Prostate gland (tissue), 2 donors: ENCODE measurements around the gene METTL13. TPM values are rescaled to one million over a fixed set of nuclear protein-coding genes. Genes with fewer than 3 reads are reported as not detected.

Experiments used
- DNase-seq: peaks from one replicate; pipeline ENCODE4 v3.0.0-alpha.2; 2019; ENCODE audit warnings: low spot score
- H3K27ac ChIP-seq, 2 donors: fragments of 200-600 bp; sonication (generic); 2 replicates each; pipeline ENCODE4 v1.5.1; 2017 to 2019
- H3K27me3 ChIP-seq: fragments of 200-600 bp; sonication (generic); replicated peaks from 2 replicates; pipeline ENCODE4 v1.5.1; 2019; ENCODE audit not compliant: insufficient read depth
- H3K36me3 ChIP-seq, 2 donors: fragments of 200-600 bp; sonication (generic); 1 replicate in 1 of 2; 2 replicates in 1 of 2; pipeline versions ENCODE4 v1.5.1 to v1.8.1; 2017 to 2019
- H3K4me1 ChIP-seq: fragments of 200-600 bp; sonication (generic); replicated peaks from 2 replicates; pipeline ENCODE4 v1.5.1; 2019
- H3K4me3 ChIP-seq, 2 donors: fragments of 200-600 bp; sonication (generic); 2 replicates each; pipeline ENCODE4 v1.5.1; 2017 to 2019
- H3K9me3 ChIP-seq: fragments of 200-600 bp; sonication (generic); 2 replicates; pipeline ENCODE4 v1.5.1; 2017
- CTCF ChIP-seq, 4 experiments: fragments of 200-600 bp in 2 of 4; fragments of 450-650 bp in 2 of 4; sonication (generic) in 2 of 4; IDR thresholded peaks; 1 replicate in 3 of 4; 2 replicates in 1 of 4; pipeline ENCODE4 v1.5.1; 2016 to 2019; ENCODE audit warnings: antibody characterized with exemption in 4 of 4, mild to moderate bottlenecking in 2 of 4, moderate library complexity in 2 of 4
- POLR2A ChIP-seq: fragments of 450-650 bp; IDR thresholded peaks from one replicate; pipeline ENCODE4 v1.6.1; 2016; ENCODE audit warnings: antibody characterized with exemption, mild to moderate bottlenecking
- POLR2AphosphoS5 ChIP-seq: sonication (generic); formaldehyde crosslinking; IDR thresholded peaks from one replicate; pipeline ENCODE4 v1.6.1; 2017; ENCODE audit warnings: antibody characterized with exemption
- whole genome bisulfite sequencing: methylation state at CpG from one replicate; pipeline ENCODE4 v1.1.5; 2018; 5-methylcytosine and 5-hydroxymethylcytosine counted together
- intact Hi-C: fragments of 100-400 bp; cut with DNase I; formaldehyde crosslinking; loops from one replicate; pipeline ENCODE4 v1.14.2; 2022
- total RNA-seq, 2 donors: library from RNA; depleted of rRNA; stranded (reverse); fragments of >200 nt; gene quantifications; one replicate each; pipeline ENCODE4 v1.1.0, GENCODE V29; 2016

The METTL13 gene
- total RNA-seq, 2 donors from 2014 or later, result 25.5 to 49.8 TPM

GRCh38 chr1:171744986-171745385 is 36.5 kb upstream of the METTL13 start:
- DNase-seq, result no peak
- H3K9me3 ChIP-seq, result no peaks in the 10 kb centered on the region
- intact Hi-C loops, result no loop called here
- no peak overlapping the region for H3K4me3 ChIP-seq
- H3K27me3 ChIP-seq, result no peaks in the 10 kb centered on the region
- H3K36me3 ChIP-seq, result no peaks in the 10 kb centered on the region
- 98% methylated on average over 8 of the region's 8 CpGs for WGBS
- H3K27ac ChIP-seq, result no peak overlapping the region
- no peaks in the 10 kb centered on the region for H3K4me1 ChIP-seq
- no peak for TF ChIP-seq POLR2A
- no peak for TF ChIP-seq CTCF (IDR thresholded peaks at IDR 0.05)
- TF ChIP-seq POLR2AphosphoS5, result no peak

- DNase-seq, result no peak
- WGBS, result 65% methylated on average over 3 of the region's 3 CpGs
- no peak overlapping the region for H3K4me3 ChIP-seq
- H3K36me3 ChIP-seq, result no peaks in the 10 kb centered on the region
- no peaks in the 10 kb centered on the region for H3K9me3 ChIP-seq
- TF ChIP-seq POLR2A, result no peak
- no peak for TF ChIP-seq POLR2AphosphoS5
- no peak overlapping the region for H3K27ac ChIP-seq
- no peaks in the 10 kb centered on the region for H3K27me3 ChIP-seq
- intact Hi-C loops, result no loop called here
- no peaks in the 10 kb centered on the region for H3K4me1 ChIP-seq
Measured at GRCh38 chr1:171748651-171749050, 32.8 kb upstream of the METTL13 start.

GRCh38 chr1:171751221-171751620 is 30.2 kb upstream of the METTL13 start:
- Histone ChIP-seq H3K4me1 (no peaks in the 10 kb centered on the region), H3K36me3 (no peaks in the 10 kb centered on the region), H3K4me3 (no peak overlapping the region), H3K27me3 (no peaks in the 10 kb centered on the region), H3K27ac (no peak overlapping the region), H3K9me3 (no peaks in the 10 kb centered on the region)
- 98% methylated on average over 6 of the region's 6 CpGs for WGBS
- no peak for TF ChIP-seq POLR2A
- no peak for TF ChIP-seq POLR2AphosphoS5
- TF ChIP-seq CTCF (IDR thresholded peaks at IDR 0.05), result no peak
- intact Hi-C loops, result no loop called here
- DNase-seq, result no peak

GRCh38 chr1:171753182-171753581 is 28.3 kb upstream of the METTL13 start:
- TF ChIP-seq CTCF (IDR thresholded peaks at IDR 0.05) (no peak), POLR2AphosphoS5 (no peak), POLR2A (no peak)
- no peak overlapping the region for H3K27ac ChIP-seq
- H3K4me3 ChIP-seq, result no peak overlapping the region
- no peak for DNase-seq
- H3K4me1 ChIP-seq, result no peaks in the 10 kb centered on the region
- H3K36me3 ChIP-seq, result no peaks in the 10 kb centered on the region
- 93% methylated on average over 2 of the region's 2 CpGs for WGBS
- intact Hi-C loops, result no loop called here
- H3K9me3 ChIP-seq, result no peaks in the 10 kb centered on the region
- H3K27me3 ChIP-seq, result no peaks in the 10 kb centered on the region

- Histone ChIP-seq H3K4me3 (no peak overlapping the region), H3K27me3 (no peaks in the 10 kb centered on the region), H3K36me3 (no peaks in the 10 kb centered on the region), H3K9me3 (no peaks in the 10 kb centered on the region), H3K4me1 (no peaks in the 10 kb centered on the region), H3K27ac (no peak overlapping the region)
- WGBS, result 33% methylated on average over 4 of the region's 4 CpGs
- intact Hi-C loops, result no loop called here
- no peak for TF ChIP-seq POLR2AphosphoS5
- no peak for TF ChIP-seq POLR2A
- TF ChIP-seq CTCF (IDR thresholded peaks at IDR 0.05), result no peak
- DNase-seq, result no peak
Measured at GRCh38 chr1:171753685-171754352, 27.6 kb upstream of the METTL13 start.
